ENCODE measurements around the gene USP15.
"Not testable (repeated sequence)": the region's sequence is repeated elsewhere in the genome, so short reads cannot be mapped to it uniquely, and the experiment has no call there.

The USP15 gene

GRCh38 chr12:62351326-62351725 is 91.1 kb downstream of the USP15 start:
- TF ChIP-seq, protein P1, sequence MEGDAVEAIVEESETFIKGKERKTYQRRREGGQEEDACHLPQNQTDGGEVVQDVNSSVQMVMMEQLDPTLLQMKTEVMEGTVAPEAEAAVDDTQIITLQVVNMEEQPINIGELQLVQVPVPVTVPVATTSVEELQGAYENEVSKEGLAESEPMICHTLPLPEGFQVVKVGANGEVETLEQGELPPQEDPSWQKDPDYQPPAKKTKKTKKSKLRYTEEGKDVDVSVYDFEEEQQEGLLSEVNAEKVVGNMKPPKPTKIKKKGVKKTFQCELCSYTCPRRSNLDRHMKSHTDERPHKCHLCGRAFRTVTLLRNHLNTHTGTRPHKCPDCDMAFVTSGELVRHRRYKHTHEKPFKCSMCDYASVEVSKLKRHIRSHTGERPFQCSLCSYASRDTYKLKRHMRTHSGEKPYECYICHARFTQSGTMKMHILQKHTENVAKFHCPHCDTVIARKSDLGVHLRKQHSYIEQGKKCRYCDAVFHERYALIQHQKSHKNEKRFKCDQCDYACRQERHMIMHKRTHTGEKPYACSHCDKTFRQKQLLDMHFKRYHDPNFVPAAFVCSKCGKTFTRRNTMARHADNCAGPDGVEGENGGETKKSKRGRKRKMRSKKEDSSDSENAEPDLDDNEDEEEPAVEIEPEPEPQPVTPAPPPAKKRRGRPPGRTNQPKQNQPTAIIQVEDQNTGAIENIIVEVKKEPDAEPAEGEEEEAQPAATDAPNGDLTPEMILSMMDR (IDR thresholded peaks at IDR 0.05; ENCODE audit: insufficient read depth, low read length), result no peak
- TF ChIP-seq POLR2AphosphoS5 (IDR thresholded peaks at IDR 0.05; ENCODE audit: low read depth) (no peak), GABPA (IDR thresholded peaks at IDR 0.05; ENCODE audit: low read depth) (no peak), SPI1 (IDR thresholded peaks at IDR 0.05; ENCODE audit: borderline replicate concordance, low read depth) (no peak)
- TF ChIP-seq, protein P2, sequence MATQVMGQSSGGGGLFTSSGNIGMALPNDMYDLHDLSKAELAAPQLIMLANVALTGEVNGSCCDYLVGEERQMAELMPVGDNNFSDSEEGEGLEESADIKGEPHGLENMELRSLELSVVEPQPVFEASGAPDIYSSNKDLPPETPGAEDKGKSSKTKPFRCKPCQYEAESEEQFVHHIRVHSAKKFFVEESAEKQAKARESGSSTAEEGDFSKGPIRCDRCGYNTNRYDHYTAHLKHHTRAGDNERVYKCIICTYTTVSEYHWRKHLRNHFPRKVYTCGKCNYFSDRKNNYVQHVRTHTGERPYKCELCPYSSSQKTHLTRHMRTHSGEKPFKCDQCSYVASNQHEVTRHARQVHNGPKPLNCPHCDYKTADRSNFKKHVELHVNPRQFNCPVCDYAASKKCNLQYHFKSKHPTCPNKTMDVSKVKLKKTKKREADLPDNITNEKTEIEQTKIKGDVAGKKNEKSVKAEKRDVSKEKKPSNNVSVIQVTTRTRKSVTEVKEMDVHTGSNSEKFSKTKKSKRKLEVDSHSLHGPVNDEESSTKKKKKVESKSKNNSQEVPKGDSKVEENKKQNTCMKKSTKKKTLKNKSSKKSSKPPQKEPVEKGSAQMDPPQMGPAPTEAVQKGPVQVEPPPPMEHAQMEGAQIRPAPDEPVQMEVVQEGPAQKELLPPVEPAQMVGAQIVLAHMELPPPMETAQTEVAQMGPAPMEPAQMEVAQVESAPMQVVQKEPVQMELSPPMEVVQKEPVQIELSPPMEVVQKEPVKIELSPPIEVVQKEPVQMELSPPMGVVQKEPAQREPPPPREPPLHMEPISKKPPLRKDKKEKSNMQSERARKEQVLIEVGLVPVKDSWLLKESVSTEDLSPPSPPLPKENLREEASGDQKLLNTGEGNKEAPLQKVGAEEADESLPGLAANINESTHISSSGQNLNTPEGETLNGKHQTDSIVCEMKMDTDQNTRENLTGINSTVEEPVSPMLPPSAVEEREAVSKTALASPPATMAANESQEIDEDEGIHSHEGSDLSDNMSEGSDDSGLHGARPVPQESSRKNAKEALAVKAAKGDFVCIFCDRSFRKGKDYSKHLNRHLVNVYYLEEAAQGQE (IDR thresholded peaks at IDR 0.05; ENCODE audit: insufficient replicate concordance, low read depth), result no peak
- H3K4me3 ChIP-seq (replicated peaks; ENCODE audit: insufficient read depth, low read length), result no peak overlapping the region
- DNase-seq (ENCODE audit: low read depth in 1 of 2, low spot score in 1 of 2), result no peak
- no peak overlapping the region for H3K27ac ChIP-seq (replicated peaks)
- no peaks in the 10 kb centered on the region for H3K27me3 ChIP-seq (ENCODE audit: insufficient read depth, poor library complexity, severe bottlenecking)

DNA sequence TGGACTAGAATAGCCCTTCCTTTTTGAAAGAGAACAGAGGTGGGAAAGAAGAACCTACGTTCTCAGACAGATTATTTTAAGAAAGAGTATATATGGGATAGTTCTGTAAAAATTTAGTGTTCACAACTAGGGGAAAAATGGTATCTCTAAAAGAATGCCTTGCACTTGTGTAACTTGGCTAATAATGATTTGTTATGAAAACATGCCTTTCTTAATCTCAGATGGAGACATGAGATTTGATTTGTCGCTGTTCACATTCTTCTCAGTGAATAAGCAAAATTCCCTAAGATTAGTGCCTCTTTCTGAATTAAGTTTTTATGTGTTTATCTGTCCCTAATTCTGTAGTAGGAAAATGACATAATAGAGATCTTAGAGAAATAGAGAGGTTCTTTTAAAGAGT is 100.8 kb downstream of the USP15 start:
- Histone ChIP-seq H3K27me3 (ENCODE audit: insufficient read depth, poor library complexity, severe bottlenecking) (no peaks in the 10 kb centered on the region), H3K27ac (replicated peaks) (no peak overlapping the region), H3K4me3 (replicated peaks; ENCODE audit: insufficient read depth, low read length) (no peak overlapping the region)
- TF ChIP-seq, protein P2 (IDR thresholded peaks at IDR 0.05; ENCODE audit: insufficient replicate concordance, low read depth), result no peak
- TF ChIP-seq, protein P1 (IDR thresholded peaks at IDR 0.05; ENCODE audit: insufficient read depth, low read length), result no peak
- TF ChIP-seq GABPA (IDR thresholded peaks at IDR 0.05; ENCODE audit: low read depth) (no peak), POLR2AphosphoS5 (IDR thresholded peaks at IDR 0.05; ENCODE audit: low read depth) (no peak), SPI1 (IDR thresholded peaks at IDR 0.05; ENCODE audit: borderline replicate concordance, low read depth) (no peak)
- no peak for DNase-seq (ENCODE audit: low read depth in 1 of 2, low spot score in 1 of 2)

- H3K4me3 ChIP-seq (replicated peaks; ENCODE audit: insufficient read depth, low read length), result no peak overlapping the region
- no peaks in the 10 kb centered on the region for H3K27me3 ChIP-seq (ENCODE audit: insufficient read depth, poor library complexity, severe bottlenecking)
- H3K27ac ChIP-seq (replicated peaks), result no peak overlapping the region
- TF ChIP-seq, protein P1 (IDR thresholded peaks at IDR 0.05; ENCODE audit: insufficient read depth, low read length), result no peak
- no peak for TF ChIP-seq GABPA (IDR thresholded peaks at IDR 0.05; ENCODE audit: low read depth)
- DNase-seq (ENCODE audit: low read depth in 1 of 2, low spot score in 1 of 2), result no peak
These were observed 103.3 kb downstream of the USP15 start for GRCh38 chr12:62363506-62363905.

GRCh38 chr12:62364697-62365096 is 104.5 kb downstream of the USP15 start:
- not testable (repeated sequence) for H3K4me3 ChIP-seq (replicated peaks; ENCODE audit: insufficient read depth, low read length); H3K27ac ChIP-seq (replicated peaks); H3K27me3 ChIP-seq (ENCODE audit: insufficient read depth, poor library complexity, severe bottlenecking); DNase-seq (ENCODE audit: low read depth in 1 of 2, low spot score in 1 of 2)

- not testable (repeated sequence) for H3K27me3 ChIP-seq (ENCODE audit: insufficient read depth, poor library complexity, severe bottlenecking); H3K27ac ChIP-seq (replicated peaks); H3K4me3 ChIP-seq (replicated peaks; ENCODE audit: insufficient read depth, low read length); DNase-seq (ENCODE audit: low read depth in 1 of 2, low spot score in 1 of 2)
These were observed 105.6 kb downstream of the USP15 start for GRCh38 chr12:62365846-62366245.

DNA sequence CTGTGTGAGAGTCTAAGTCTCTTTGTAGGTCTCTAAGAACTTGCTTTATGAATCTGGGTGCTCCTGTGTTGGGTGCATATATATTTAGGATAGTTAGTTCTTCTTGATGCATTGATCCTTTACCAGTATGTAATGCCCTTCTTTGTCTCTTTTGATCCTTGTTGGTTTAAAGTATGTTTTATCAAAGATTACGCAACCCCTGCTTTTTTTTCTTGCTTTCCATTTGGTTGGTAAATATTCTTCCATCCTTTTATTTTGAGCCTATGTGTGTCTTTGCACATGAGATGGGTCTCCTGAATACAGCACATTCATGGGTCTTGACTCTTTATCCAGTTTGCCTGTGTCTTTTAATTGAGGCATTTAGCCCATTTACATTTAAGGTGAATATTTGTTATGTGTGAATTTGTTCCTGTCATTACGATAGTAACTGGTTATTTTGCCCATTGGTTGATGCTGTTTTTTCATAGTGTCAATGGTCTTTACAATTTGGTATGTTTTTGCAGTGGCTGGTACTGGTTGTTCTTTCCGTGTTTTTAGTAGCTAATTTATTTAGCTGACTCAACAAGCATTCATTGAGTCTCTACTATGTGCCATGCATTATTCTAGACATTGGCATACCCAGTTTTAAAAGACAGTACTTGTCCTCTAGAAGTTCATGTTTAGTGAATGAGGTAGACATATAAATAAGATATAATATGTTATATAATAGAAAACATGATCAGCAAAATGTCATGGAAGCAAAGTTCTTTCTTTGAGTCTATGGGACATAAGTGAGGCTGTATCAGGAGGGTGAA is 108.4 kb downstream of the USP15 start:
- not testable (repeated sequence) for H3K4me3 ChIP-seq (replicated peaks; ENCODE audit: insufficient read depth, low read length); H3K27me3 ChIP-seq (ENCODE audit: insufficient read depth, poor library complexity, severe bottlenecking); DNase-seq (ENCODE audit: low read depth in 1 of 2, low spot score in 1 of 2); H3K27ac ChIP-seq (replicated peaks)

All from HL-60 (cell line).